Tibial artery (tissue), 4 donors: ENCODE measurements around the gene SPTB.

Experiments
- DNase-seq, 2 donors: peaks; one replicate each; pipeline ENCODE4 v3.0.0-alpha.2; 2019
- H3K27ac ChIP-seq, 2 donors: fragments of 200-600 bp; sonication (generic) in 1 of 2; 1 replicate in 1 of 2; 2 replicates in 1 of 2; pipeline ENCODE4 v1.5.1; 2018 to 2019; ENCODE audit warnings: mild to moderate bottlenecking in 1 of 2
- H3K27me3 ChIP-seq, 2 donors: fragments of 200-600 bp; sonication (generic) in 1 of 2; one replicate each; pipeline versions ENCODE4 v1.5.1 to v1.6.0; 2016 to 2019
- H3K36me3 ChIP-seq, 3 donors: fragments of 200-600 bp; sonication (generic) in 2 of 3; one replicate each; pipeline ENCODE4 v1.5.1; 2016 to 2019; ENCODE audit warnings: mild to moderate bottlenecking in 2 of 3
- H3K4me1 ChIP-seq, 4 donors: fragments of 200-600 bp; sonication (generic) in 2 of 4; 1 replicate in 3 of 4; 2 replicates in 1 of 4; pipeline ENCODE4 v1.5.1; 2016 to 2019
- H3K4me3 ChIP-seq, 2 donors: fragments of 200-600 bp; sonication (generic) in 1 of 2; 1 replicate in 1 of 2; 2 replicates in 1 of 2; pipeline ENCODE4 v1.5.1; 2018 to 2019; ENCODE audit warnings: mild to moderate bottlenecking in 2 of 2
- H3K9me3 ChIP-seq, 3 donors: fragments of 200-600 bp; sonication (generic) in 1 of 3; one replicate each; pipeline ENCODE4 v1.5.1; 2016 to 2019
- intact Hi-C: fragments of 100-400 bp; cut with DNase I; formaldehyde crosslinking; loops from one replicate; pipeline ENCODE4 v1.15.0; 2023; ENCODE audit warnings: low total_unique reads
- TF ChIP-seq, protein P1 (sequence below), 2 experiments: fragments of 200-600 bp in 1 of 2; fragments of 450-650 bp in 1 of 2; IDR thresholded peaks; one replicate each; pipeline ENCODE4 v1.5.1; 2017 to 2019; ENCODE audit warnings: antibody characterized with exemption in 2 of 2, mild to moderate bottlenecking in 1 of 2, moderate library complexity in 1 of 2

The SPTB gene

DNA sequence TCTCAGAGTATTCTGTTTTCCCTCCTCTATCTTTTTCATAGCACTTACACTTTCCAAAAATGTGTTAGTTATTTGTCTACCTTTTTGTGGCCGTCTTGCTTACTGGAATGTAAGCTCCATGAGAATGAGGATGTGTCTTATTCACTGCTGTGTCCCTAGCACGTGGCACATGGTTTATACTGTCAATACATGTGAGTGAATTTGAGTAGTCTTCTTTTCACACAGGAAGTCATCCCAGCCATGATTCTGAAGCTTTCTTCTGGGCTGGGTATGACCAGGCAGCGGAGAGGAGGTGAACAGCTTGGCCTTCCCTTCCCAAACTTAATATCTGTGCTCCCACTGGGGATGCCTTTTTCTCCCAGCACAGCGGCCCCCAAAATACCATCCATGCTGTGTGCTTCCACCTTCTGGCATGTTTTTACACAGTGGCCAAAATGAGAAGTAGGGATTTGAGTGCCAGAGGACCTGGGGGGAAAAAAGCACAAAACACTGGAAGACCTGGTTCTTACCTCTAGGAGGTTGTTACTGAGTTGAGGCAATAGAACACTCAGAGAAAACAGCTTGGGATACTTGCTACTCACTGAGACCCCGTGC, 165.2 kb downstream of the SPTB start:
- no peaks in the 10 kb centered on the region for H3K27me3 ChIP-seq
- TF ChIP-seq, protein P1, sequence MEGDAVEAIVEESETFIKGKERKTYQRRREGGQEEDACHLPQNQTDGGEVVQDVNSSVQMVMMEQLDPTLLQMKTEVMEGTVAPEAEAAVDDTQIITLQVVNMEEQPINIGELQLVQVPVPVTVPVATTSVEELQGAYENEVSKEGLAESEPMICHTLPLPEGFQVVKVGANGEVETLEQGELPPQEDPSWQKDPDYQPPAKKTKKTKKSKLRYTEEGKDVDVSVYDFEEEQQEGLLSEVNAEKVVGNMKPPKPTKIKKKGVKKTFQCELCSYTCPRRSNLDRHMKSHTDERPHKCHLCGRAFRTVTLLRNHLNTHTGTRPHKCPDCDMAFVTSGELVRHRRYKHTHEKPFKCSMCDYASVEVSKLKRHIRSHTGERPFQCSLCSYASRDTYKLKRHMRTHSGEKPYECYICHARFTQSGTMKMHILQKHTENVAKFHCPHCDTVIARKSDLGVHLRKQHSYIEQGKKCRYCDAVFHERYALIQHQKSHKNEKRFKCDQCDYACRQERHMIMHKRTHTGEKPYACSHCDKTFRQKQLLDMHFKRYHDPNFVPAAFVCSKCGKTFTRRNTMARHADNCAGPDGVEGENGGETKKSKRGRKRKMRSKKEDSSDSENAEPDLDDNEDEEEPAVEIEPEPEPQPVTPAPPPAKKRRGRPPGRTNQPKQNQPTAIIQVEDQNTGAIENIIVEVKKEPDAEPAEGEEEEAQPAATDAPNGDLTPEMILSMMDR (IDR thresholded peaks at IDR 0.05): no peak
- no peaks in the 10 kb centered on the region for H3K9me3 ChIP-seq
- DNase-seq: peak in 1 of 2 donors; percentile 39
- intact Hi-C loops: no loop called here
- no peaks in the 10 kb centered on the region for H3K36me3 ChIP-seq
- H3K4me1 ChIP-seq: peaks cover 9 to 87% (median 64%) of the 10 kb centered on the region in 4 donors
- no peak overlapping the region for H3K4me3 ChIP-seq
- H3K27ac ChIP-seq: peak overlapping the region; percentile 88 to 91

DNA sequence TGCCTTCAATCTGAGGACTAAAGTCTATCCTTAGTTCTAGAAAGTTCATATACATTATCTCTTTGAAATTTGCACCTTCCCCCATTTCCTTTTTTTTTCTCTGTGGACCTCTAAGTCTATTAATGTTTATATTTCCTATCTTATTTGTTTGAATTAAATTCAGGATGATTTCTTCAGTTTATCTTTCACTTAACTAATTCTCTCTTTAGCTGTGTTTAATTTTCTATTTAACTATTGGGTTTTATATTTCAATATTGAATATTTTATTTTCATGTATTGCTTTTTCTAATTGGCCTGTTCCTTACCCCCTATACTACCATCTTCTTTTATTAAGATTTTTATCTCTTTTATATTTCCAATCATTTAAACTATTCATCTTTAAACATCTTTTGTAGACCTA, 166.0 kb downstream of the SPTB start:
- Histone ChIP-seq H3K27ac (peak overlapping the region; percentile 4 to 91), H3K36me3 (no peaks in the 10 kb centered on the region), H3K4me1 (peaks cover under 1 to 87% (median 65%) of the 10 kb centered on the region in 4 donors), H3K27me3 (no peaks in the 10 kb centered on the region), H3K9me3 (no peaks in the 10 kb centered on the region), H3K4me3 (no peak overlapping the region)
- DNase-seq: no peak
- intact Hi-C loops: no loop called here
- TF ChIP-seq, protein P1 (IDR thresholded peaks at IDR 0.05): no peak

DNA sequence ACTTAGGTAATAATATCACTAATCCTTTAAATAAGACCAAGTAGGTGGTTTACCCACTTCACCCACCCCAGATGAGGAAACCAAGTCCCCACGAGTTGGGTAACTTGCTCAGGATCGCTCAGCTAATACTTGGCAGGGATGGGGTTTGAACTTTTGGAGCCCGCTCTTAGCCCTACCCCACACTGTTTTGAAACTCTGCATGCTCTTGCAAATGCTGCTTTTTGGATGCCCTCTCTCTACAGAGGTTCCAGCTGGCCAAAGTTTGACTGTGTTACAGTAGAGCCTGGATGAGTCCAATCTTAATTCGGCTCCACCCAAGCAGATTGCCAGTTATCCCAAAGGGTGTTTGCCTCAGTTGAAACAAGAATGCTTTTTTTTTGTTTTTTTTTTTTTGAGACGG, 168.7 kb downstream of the SPTB start:
- peak overlapping the region; percentile 95 for H3K27ac ChIP-seq
- no peaks in the 10 kb centered on the region for H3K36me3 ChIP-seq
- no peaks in the 10 kb centered on the region for H3K27me3 ChIP-seq
- peak; percentile 80 to 90 for DNase-seq
- H3K9me3 ChIP-seq: no peaks in the 10 kb centered on the region
- no peak overlapping the region for H3K4me3 ChIP-seq
- intact Hi-C loops: no loop called here
- peaks cover 0 to 88% (median 65%) of the 10 kb centered on the region in 4 donors for H3K4me1 ChIP-seq
- TF ChIP-seq, protein P1 (IDR thresholded peaks at IDR 0.05): no peak

DNA sequence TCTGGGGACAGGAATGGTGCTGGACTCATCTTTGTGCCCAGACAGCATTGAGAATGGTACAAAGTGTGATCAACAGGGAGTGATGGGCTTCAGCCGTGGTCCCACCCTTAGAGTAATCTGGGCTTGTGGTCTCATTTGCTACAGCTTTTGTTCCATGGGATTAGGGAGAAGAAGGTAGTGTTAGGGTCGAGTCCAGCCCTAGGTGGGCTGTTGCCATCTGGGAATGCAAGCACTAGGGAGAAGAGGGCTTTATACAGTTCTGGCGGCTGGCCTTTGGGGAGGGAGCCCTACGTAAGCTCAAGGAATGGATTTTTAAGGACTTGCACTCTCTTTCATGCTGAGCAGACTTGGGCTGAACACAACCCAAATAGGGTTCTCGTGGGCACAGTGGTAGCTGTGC, 170.6 kb downstream of the SPTB start:
- H3K9me3 ChIP-seq: no peaks in the 10 kb centered on the region
- peaks cover 0 to 72% (median 50%) of the 10 kb centered on the region in 4 donors for H3K4me1 ChIP-seq
- H3K27me3 ChIP-seq: no peaks in the 10 kb centered on the region
- intact Hi-C loops: no loop called here
- peak overlapping the region; percentile 95 for H3K27ac ChIP-seq
- TF ChIP-seq, protein P1 (IDR thresholded peaks at IDR 0.05): no peak
- peak; percentile 12 to 62 for DNase-seq
- H3K36me3 ChIP-seq: no peaks in the 10 kb centered on the region
- peak overlapping the region; percentile 85 to 88 for H3K4me3 ChIP-seq

DNA sequence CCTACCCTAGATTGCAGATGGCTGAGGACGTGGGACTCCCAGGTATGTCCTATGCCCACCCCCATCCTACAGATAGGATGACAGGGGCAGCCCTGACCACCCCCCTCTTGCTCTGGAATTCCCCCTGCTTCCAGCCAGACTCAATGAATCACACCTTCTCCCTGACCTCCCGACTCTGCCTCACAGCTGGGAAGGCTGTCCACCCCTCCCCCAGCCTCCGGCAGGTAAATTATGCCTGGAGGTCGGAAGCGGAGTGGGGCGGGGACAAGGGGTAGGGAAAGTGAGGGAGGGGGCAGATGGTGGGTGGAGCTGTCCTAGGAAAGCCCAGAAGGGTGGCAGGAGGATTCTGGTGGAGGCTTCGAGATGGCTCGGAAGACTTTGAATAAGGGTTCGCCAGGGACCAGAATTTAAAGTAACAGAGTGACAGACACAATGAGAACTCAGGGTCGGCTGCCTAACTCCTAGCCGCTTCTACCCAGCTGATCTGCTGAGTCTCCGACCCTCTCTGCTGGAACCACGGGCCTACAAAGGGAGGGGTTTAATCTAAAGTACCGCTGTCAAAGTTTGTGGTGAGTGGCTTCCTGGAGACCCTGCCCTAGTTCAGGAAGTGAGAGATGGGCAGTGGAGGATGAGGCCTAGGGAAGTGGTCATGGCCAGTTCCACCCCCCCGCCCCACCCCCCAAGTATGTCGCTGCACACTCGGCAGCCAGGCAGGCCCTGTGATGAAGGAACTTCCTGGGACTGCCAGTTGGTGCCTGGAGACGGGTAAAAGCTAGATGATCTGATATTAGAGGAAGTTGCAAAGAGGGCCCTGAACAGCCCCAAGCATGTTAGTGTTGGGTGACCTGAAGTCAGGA, 171.3 kb downstream of the SPTB start:
- intact Hi-C loops: no loop called here

More for the DNA sequence above, 171.3 kb downstream of the SPTB start:
- H3K4me3 ChIP-seq: peak overlapping the region; percentile 85 to 88
- H3K4me1 ChIP-seq: peaks cover 0 to 77% (median 51%) of the 10 kb centered on the region in 4 donors
- peak; percentile 59 to 73 for DNase-seq
- no peaks in the 10 kb centered on the region for H3K9me3 ChIP-seq
- H3K27me3 ChIP-seq: no peaks in the 10 kb centered on the region
- peak overlapping the region; percentile 95 for H3K27ac ChIP-seq
- H3K36me3 ChIP-seq: no peaks in the 10 kb centered on the region
- TF ChIP-seq, protein P1 (IDR thresholded peaks at IDR 0.05): no peak
